ENCODE measurements around the gene CDKN2C.
A peak's percentile ranks its signal among the peaks of the same experiment; 100 is the strongest.

The CDKN2C gene

GRCh38 chr1:50976111-50976889, 6.3 kb downstream of the CDKN2C start:
- no peak for DNase-seq (ENCODE audit: low read depth)
- H3K4me3 ChIP-seq (replicated peaks; ENCODE audit: low read depth, low read length) = peak overlapping the region; percentile 67
- TF ChIP-seq CTCF (IDR thresholded peaks at IDR 0.05; ENCODE audit: low read length, missing control alignments) = no peak

- peak; percentile 40 for DNase-seq (ENCODE audit: low read depth)
- TF ChIP-seq CTCF (IDR thresholded peaks at IDR 0.05; ENCODE audit: low read length, missing control alignments) = no peak
Observed at GRCh38 chr1:50976890-50977574, 7.0 kb downstream of the CDKN2C start.

GRCh38 chr1:50977575-50978143, 7.6 kb downstream of the CDKN2C start:
- DNase-seq (ENCODE audit: low read depth) = peak; percentile 39

More at GRCh38 chr1:50976890-50977574, 7.0 kb downstream of the CDKN2C start:
- H3K4me3 ChIP-seq (replicated peaks; ENCODE audit: low read depth, low read length) = peak overlapping the region; percentile 67

GRCh38 chr1:50978144-50978851, 8.3 kb downstream of the CDKN2C start:
- peak; percentile 45 for DNase-seq (ENCODE audit: low read depth)
- no peak for TF ChIP-seq CTCF (IDR thresholded peaks at IDR 0.05; ENCODE audit: low read length, missing control alignments)
- H3K4me3 ChIP-seq (replicated peaks; ENCODE audit: low read depth, low read length) = peak overlapping the region; percentile 67

More at GRCh38 chr1:50977575-50978143, 7.6 kb downstream of the CDKN2C start:
- H3K4me3 ChIP-seq (replicated peaks; ENCODE audit: low read depth, low read length) = peak overlapping the region; percentile 67
- TF ChIP-seq CTCF (IDR thresholded peaks at IDR 0.05; ENCODE audit: low read length, missing control alignments) = no peak

- DNase-seq (ENCODE audit: low read depth) = no peak
- TF ChIP-seq CTCF (IDR thresholded peaks at IDR 0.05; ENCODE audit: low read length, missing control alignments) = no peak
- H3K4me3 ChIP-seq (replicated peaks; ENCODE audit: low read depth, low read length) = no peak overlapping the region
Observed at GRCh38 chr1:50978852-50979781, 9.1 kb downstream of the CDKN2C start.

GRCh38 chr1:50979937-50980336, 9.9 kb downstream of the CDKN2C start:
- DNase-seq (ENCODE audit: low read depth) = no peak
- no peak overlapping the region for H3K4me3 ChIP-seq (replicated peaks; ENCODE audit: low read depth, low read length)
- TF ChIP-seq CTCF (IDR thresholded peaks at IDR 0.05; ENCODE audit: low read length, missing control alignments) = no peak

Data from fibroblast of pulmonary artery (primary cell).